Natural killer cell (primary cell): ENCODE results near the gene TSPAN12. TPM values are rescaled to one million over a fixed set of nuclear protein-coding genes. Genes with fewer than 3 reads are reported as not detected.
A peak's percentile ranks its signal among the peaks of the same experiment; 100 is the strongest.
"Not testable (repeated sequence)": the region's sequence is repeated elsewhere in the genome, so short reads cannot be mapped to it uniquely, and the experiment has no call there.

ENCODE experiments used
- ATAC-seq, 3 donors: fragments of 150-1000 bp in 2 of 3; fragments of 200-7000 bp in 1 of 3; cut with Tn5 transposase; 1 replicate in 1 of 3; 2 replicates in 2 of 3; pipeline ENCODE4 v1.10.0; 2021; ENCODE audit warnings: mild to moderate bottlenecking in 2 of 3, moderate library complexity in 2 of 3
- DNase-seq, 2 donors: peaks; one replicate each; pipeline versions ENCODE4 v3.0.0 to v3.0.0-alpha.2; 2013 to 2021; ENCODE audit warnings: mixed read lengths in 1 of 2
- H3K27ac ChIP-seq: one replicate; pipeline ENCODE4 v1.5.1; 2013; ENCODE audit warnings: mild to moderate bottlenecking, low read length
- H3K27me3 ChIP-seq: one replicate; pipeline ENCODE4 v1.6.1; 2013; ENCODE audit warnings: low read length; ENCODE audit not compliant: control insufficient read depth, insufficient read depth
- H3K36me3 ChIP-seq: one replicate; pipeline ENCODE4 v1.6.1; 2013; ENCODE audit warnings: low read length; ENCODE audit not compliant: control insufficient read depth, insufficient read depth
- H3K4me1 ChIP-seq: one replicate; pipeline ENCODE4 v1.6.1; 2013; ENCODE audit warnings: low read length; ENCODE audit not compliant: control insufficient read depth, insufficient read depth
- H3K4me3 ChIP-seq: one replicate; pipeline ENCODE4 v1.5.1; 2013; ENCODE audit warnings: low read length
- H3K9me3 ChIP-seq: one replicate; pipeline ENCODE4 v1.6.1; 2013; ENCODE audit warnings: low read length; ENCODE audit not compliant: control insufficient read depth, insufficient read depth
- H3K27ac Mint-ChIP-seq, 2 donors: one replicate each; pipeline ENCODE4 v1.8.0; 2022; ENCODE audit warnings: mild to moderate bottlenecking in 2 of 2, mixed read lengths in 2 of 2, moderate library complexity in 1 of 2
- H3K27me3 Mint-ChIP-seq, 2 donors: one replicate each; pipeline ENCODE4 v1.8.0; 2022; ENCODE audit warnings: low read depth in 2 of 2, mixed read lengths in 2 of 2
- H3K36me3 Mint-ChIP-seq: one replicate; pipeline ENCODE4 v1.8.0; 2022; ENCODE audit warnings: mixed read lengths
- H3K4me1 Mint-ChIP-seq, 2 donors: one replicate each; pipeline ENCODE4 v1.8.0; 2022; ENCODE audit warnings: mixed read lengths in 2 of 2
- H3K4me3 Mint-ChIP-seq: one replicate; pipeline ENCODE4 v1.8.0; 2022; ENCODE audit warnings: mild to moderate bottlenecking, moderate library complexity, mixed read lengths
- H3K9me3 Mint-ChIP-seq, 2 donors: one replicate each; pipeline ENCODE4 v1.8.0; 2022; ENCODE audit warnings: mixed read lengths in 2 of 2
- CTCF ChIP-seq: fragments of 200-600 bp; IDR thresholded peaks from one replicate; pipeline ENCODE4 v1.8.0; 2022; ENCODE audit warnings: antibody characterized with exemption
- WGBS: methylation state at CpG from one replicate; pipeline ENCODE4 v1.1.7; 2013; ENCODE audit warnings: missing lambda C conversion rate; ENCODE audit not compliant: insufficient coverage; 5-methylcytosine and 5-hydroxymethylcytosine counted together
- intact Hi-C: fragments of 100-400 bp; cut with micrococcal nuclease; formaldehyde crosslinking; loops from one replicate; pipeline ENCODE4 v1.14.2; 2022
- total RNA-seq, 4 donors: library from RNA; stranded (reverse); fragments of 120-200 nt in 1 of 4; gene quantifications; one replicate each; pipeline versions ENCODE4 v1.2.3 to v1.2.4, GENCODE V29; 2013 to 2022

The TSPAN12 gene
- total RNA-seq, 3 donors from 2014 or later (not counting 1 experiment from before 2014, with no cell fraction given), result not detected

DNA sequence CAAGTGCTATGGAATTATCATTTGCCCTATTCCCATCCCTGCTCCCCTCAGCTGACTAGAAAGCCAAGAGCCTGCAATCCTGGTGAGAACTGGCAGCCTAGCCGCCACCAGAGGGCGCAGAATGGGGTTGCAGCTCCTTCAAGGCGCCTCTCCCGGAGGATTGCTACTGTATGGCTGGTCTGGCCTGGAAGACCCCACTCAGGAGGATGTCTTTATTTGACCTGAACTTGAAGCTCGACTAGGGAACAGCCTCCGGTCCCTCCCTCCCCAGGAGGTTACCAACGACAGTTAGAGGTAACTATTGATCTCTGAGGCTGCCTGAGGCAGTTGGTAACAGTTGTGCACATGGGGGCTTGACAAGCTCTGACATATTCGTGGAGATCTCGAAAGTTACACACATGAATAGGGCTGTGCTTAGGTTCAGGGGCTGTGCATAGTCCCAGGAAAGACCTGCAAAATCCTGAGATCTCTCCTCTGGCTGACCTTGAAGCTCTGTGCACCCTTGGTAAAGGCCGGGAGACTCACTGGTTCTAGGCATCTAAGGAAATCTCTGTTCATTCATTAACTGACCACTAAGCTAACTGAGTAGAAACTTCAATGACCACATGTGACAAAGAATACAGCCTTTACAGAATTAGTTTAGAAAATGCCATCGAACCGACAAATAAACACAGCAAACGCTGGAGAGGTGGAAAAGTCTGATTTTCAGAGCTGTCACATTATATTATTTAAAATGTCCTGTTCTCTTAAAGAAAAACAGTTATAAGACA lies 65.7 kb downstream of the TSPAN12 start:
- H3K9me3 ChIP-seq, result no peaks in the 10 kb centered on the region
- Mint-ChIP-seq H3K27ac (no peak overlapping the region), H3K4me3 (no peak overlapping the region), H3K9me3 (no peaks in the 10 kb centered on the region), H3K4me1 (no peaks in the 10 kb centered on the region), H3K27me3 (peaks cover 0 to 7% of the 10 kb centered on the region in 2 donors), H3K36me3 (no peaks in the 10 kb centered on the region)
- no peak overlapping the region for H3K4me3 ChIP-seq
- ATAC-seq (peak; percentile 40 to 75 (median 43)), DNase-seq (peak; percentile 39 to 69)
- no peak overlapping the region for H3K27ac ChIP-seq
- H3K36me3 ChIP-seq, result no peaks in the 10 kb centered on the region
- TF ChIP-seq CTCF, result peak; percentile 74
- 42% methylated on average over 12 of the region's 13 CpGs for WGBS
- no peaks in the 10 kb centered on the region for H3K27me3 ChIP-seq
- intact Hi-C loops, result no loop called here
- H3K4me1 ChIP-seq, result no peaks in the 10 kb centered on the region

DNA sequence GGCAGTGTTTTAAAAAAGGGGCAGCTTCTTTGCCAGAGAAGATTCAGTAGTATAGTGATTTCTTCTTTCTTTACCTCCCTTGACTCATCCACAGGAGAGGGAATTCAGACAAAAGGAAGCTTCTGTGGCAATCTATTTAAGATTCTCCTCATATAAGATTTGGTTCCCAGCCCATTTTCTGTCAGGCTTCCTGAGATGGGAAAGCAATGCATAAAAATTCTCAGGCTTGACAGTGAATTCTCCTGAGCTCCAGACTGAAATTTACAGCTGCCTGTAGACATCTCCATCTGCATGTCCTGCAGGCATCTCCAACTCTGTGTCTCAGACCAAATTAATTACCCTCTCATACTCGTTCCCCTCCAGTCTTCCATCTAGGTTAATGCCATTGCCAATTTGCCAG lies 72.8 kb downstream of the TSPAN12 start:
- H3K36me3 Mint-ChIP-seq, result no peaks in the 10 kb centered on the region
- H3K27ac ChIP-seq, result no peak overlapping the region
- no peak overlapping the region for H3K27ac Mint-ChIP-seq
- no peaks in the 10 kb centered on the region for H3K4me1 Mint-ChIP-seq
- no peak for TF ChIP-seq CTCF
- H3K36me3 ChIP-seq, result no peaks in the 10 kb centered on the region
- no peaks in the 10 kb centered on the region for H3K4me1 ChIP-seq
- WGBS, result 81% methylated on average over 1 of the region's 1 CpG
- no peak overlapping the region for H3K4me3 Mint-ChIP-seq
- ATAC-seq (no peak), DNase-seq (no peak)
- H3K27me3 ChIP-seq, result no peaks in the 10 kb centered on the region
- no peaks in the 10 kb centered on the region for H3K9me3 Mint-ChIP-seq
- no peaks in the 10 kb centered on the region for H3K9me3 ChIP-seq
- no peak overlapping the region for H3K4me3 ChIP-seq
- H3K27me3 Mint-ChIP-seq, result peaks cover 0 to 2% of the 10 kb centered on the region in 2 donors
- intact Hi-C loops, result no loop called here

GRCh38 chr7:120783721-120784120 lies 74.2 kb downstream of the TSPAN12 start:
- Histone ChIP-seq H3K4me1 (no peaks in the 10 kb centered on the region), H3K36me3 (no peaks in the 10 kb centered on the region), H3K4me3 (no peak overlapping the region), H3K9me3 (no peaks in the 10 kb centered on the region), H3K27ac (no peak overlapping the region), H3K27me3 (no peaks in the 10 kb centered on the region)
- no peaks in the 10 kb centered on the region for H3K27me3 Mint-ChIP-seq
- no peak overlapping the region for H3K4me3 Mint-ChIP-seq
- no peak for TF ChIP-seq CTCF
- H3K36me3 Mint-ChIP-seq, result no peaks in the 10 kb centered on the region
- WGBS, result 68% methylated on average over 3 of the region's 5 CpGs
- no peaks in the 10 kb centered on the region for H3K4me1 Mint-ChIP-seq
- ATAC-seq, result no peak
- H3K27ac Mint-ChIP-seq, result no peak overlapping the region
- intact Hi-C loops, result no loop called here
- DNase-seq, result no peak
- H3K9me3 Mint-ChIP-seq, result no peaks in the 10 kb centered on the region

DNA sequence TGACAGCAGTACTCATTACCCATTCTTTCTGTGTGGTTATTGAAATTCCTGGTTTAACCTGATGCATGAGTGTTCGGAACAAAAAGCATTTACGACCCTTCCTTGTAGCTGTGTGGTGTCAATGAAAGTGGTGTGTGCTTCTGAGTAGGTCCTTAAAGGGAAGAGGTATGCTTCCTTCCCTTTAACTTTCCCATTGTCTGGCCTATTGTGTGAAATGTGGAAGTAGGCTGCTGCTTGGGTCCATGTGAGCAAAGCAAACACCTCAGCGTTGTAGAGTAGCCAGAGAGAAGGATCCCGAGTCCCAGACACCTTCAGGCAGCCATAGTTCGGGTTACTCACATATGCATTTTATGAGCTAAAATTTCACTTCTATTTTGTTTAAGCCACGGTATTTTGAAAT lies 74.7 kb downstream of the TSPAN12 start:
- ATAC-seq (no peak), DNase-seq (no peak)
- TF ChIP-seq CTCF, result no peak
- Mint-ChIP-seq H3K9me3 (no peaks in the 10 kb centered on the region), H3K36me3 (no peaks in the 10 kb centered on the region), H3K4me3 (no peak overlapping the region), H3K4me1 (no peaks in the 10 kb centered on the region), H3K27ac (no peak overlapping the region), H3K27me3 (no peaks in the 10 kb centered on the region)
- intact Hi-C loops, result no loop called here
- Histone ChIP-seq H3K36me3 (no peaks in the 10 kb centered on the region), H3K4me3 (no peak overlapping the region), H3K9me3 (no peaks in the 10 kb centered on the region), H3K27me3 (no peaks in the 10 kb centered on the region), H3K4me1 (no peaks in the 10 kb centered on the region), H3K27ac (no peak overlapping the region)
- 79% methylated on average over 6 of the region's 6 CpGs for WGBS

DNA sequence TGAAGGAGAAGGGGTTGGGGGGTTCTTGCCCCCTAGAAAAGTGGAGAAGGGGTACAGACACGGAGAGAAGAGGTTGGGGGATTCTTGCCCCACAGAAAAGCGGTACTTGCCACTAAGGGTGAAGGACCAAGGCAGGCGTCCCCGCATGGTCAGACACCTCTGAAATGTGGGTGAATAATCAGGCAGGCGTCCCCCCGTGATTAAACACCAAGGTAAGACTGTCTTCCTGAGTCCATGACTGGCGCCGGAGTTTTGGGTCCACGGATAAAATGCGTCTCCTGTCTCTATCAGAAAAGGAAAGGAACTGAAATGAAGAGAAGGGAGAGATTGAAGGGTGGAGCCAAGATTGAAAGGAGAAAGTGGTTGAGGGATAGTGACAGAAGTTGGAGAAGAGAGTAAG lies 76.0 kb downstream of the TSPAN12 start:
- H3K9me3 Mint-ChIP-seq, H3K36me3 Mint-ChIP-seq, H3K36me3 ChIP-seq, DNase-seq, H3K27ac ChIP-seq, H3K9me3 ChIP-seq, H3K4me3 ChIP-seq, H3K4me1 Mint-ChIP-seq, H3K4me3 Mint-ChIP-seq, ATAC-seq, H3K27me3 Mint-ChIP-seq, H3K27ac Mint-ChIP-seq, H3K4me1 ChIP-seq, H3K27me3 ChIP-seq, intact Hi-C loops: not testable (repeated sequence)
- 91% methylated on average over 10 of the region's 10 CpGs for WGBS
